ENCODE measurements around the gene DIAPH3. TPM values are rescaled to one million over a fixed set of nuclear protein-coding genes. Genes with fewer than 3 reads are reported as not detected.

Gene DIAPH3
- total and polyA plus RNA-seq, 2 of the 8 experiments (the other 6 are each of a cell fraction or from before 2014, with no cell fraction given): 8.0 to 30.8 TPM

- Histone ChIP-seq H3K4ac (replicated peaks; ENCODE audit: insufficient read length, low read depth, low read length) (no peak overlapping the region), H2BK12ac (ENCODE audit: low read depth, low read length) (no peak overlapping the region), H3K4me2 (ENCODE audit: insufficient read depth in 1 of 2, low read depth in 2 of 2, low read length in 2 of 2) (no peak overlapping the region), H4K20me1 (replicated peaks in 1 of 2; ENCODE audit: control insufficient read depth in 1 of 2, insufficient read depth in 2 of 2, low read length in 2 of 2) (no peaks in the 10 kb centered on the region), H3K23me2 (ENCODE audit: low read depth, low read length) (no peaks in the 10 kb centered on the region), H2BK15ac (ENCODE audit: low read length) (no peak overlapping the region), H3K27ac (ENCODE audit: low read depth, low read length) (no peak overlapping the region), H3K79me1 (ENCODE audit: low read depth, low read length) (no peaks in the 10 kb centered on the region), H3K9me3 (ENCODE audit: insufficient read depth in 2 of 2, low read depth in 1 of 2, low read length in 1 of 2) (no peaks in the 10 kb centered on the region), H2AK5ac (ENCODE audit: low read depth, low read length) (no peak overlapping the region), H3K4me1 (replicated peaks in 1 of 4; ENCODE audit: control insufficient read depth in 3 of 4, insufficient read depth in 4 of 4, low read length in 3 of 4) (no peaks in the 10 kb centered on the region), H3K4me3 (ENCODE audit: extremely low read depth in 1 of 4, insufficient read depth in 2 of 4, low read depth in 3 of 4, low read length in 4 of 4) (no peak overlapping the region), H3K27me3 (replicated peaks in 1 of 4; ENCODE audit: control insufficient read depth in 3 of 4, extremely low read depth in 1 of 4, insufficient read depth in 3 of 4, low read length in 3 of 4) (no peaks in the 10 kb centered on the region), H3K79me2 (ENCODE audit: control insufficient read depth in 1 of 2, insufficient read depth in 2 of 2, low read length in 2 of 2) (no peaks in the 10 kb centered on the region), H3K9ac (replicated peaks in 1 of 4; ENCODE audit: extremely low read depth in 1 of 4, low read depth in 3 of 4, low read length in 3 of 4) (no peak overlapping the region), H3K18ac (ENCODE audit: extremely low read depth, low read length) (no peak overlapping the region), H4K8ac (ENCODE audit: extremely low read depth, insufficient read depth, low read length) (no peak overlapping the region), H4K5ac (ENCODE audit: insufficient read length, low read depth, low read length) (no peak overlapping the region), H3K36me3 (ENCODE audit: control insufficient read depth in 2 of 4, insufficient read depth in 4 of 4, low read length in 3 of 4) (no peaks in the 10 kb centered on the region), H2BK5ac (ENCODE audit: low read depth, low read length) (no peak overlapping the region), H2AFZ (ENCODE audit: low read length) (no peak overlapping the region), H2BK120ac (replicated peaks; ENCODE audit: low read depth, low read length) (no peak overlapping the region), H2BK20ac (ENCODE audit: low read length) (no peak overlapping the region), H3K14ac (ENCODE audit: insufficient read length) (no peak overlapping the region), H3K56ac (replicated peaks; ENCODE audit: insufficient read length, low read depth, low read length) (no peak overlapping the region), H4K91ac (replicated peaks; ENCODE audit: insufficient read length, low read length) (no peak overlapping the region), H3K23ac (ENCODE audit: insufficient read length) (no peak overlapping the region)
- no peak for DNase-seq (ENCODE audit: low read depth in 1 of 2, low spot score in 2 of 2)
- TF ChIP-seq SIRT6 (IDR thresholded peaks at IDR 0.05; ENCODE audit: low read length) (no peak), RAD21 (IDR thresholded peaks at IDR 0.05 in 1 of 2, conservative IDR thresholded peaks at IDR 0.05 in 1 of 2; ENCODE audit: low read depth in 2 of 2, low read length in 2 of 2) (no peak)
- 93% methylated on average over 6 of the region's 6 CpGs; no CpG with 5 or more reads in 1 of the 2 experiments for whole genome bisulfite sequencing, 2 experiments (ENCODE audit: extremely low coverage in 1 of 2, insufficient coverage in 1 of 2, insufficient read length in 1 of 2, insufficient replicate concordance in 2 of 2, low coverage in 1 of 2, low lambda C conversion rate in 2 of 2, missing lambda C conversion rate in 1 of 2)
- POLR2A ChIA-PET (ENCODE audit: partially characterized antibody): no interaction called here
- FAIRE-seq: no peak
- CTCF ChIA-PET (ENCODE audit: partially characterized antibody): no interaction called here
These were observed 144.4 kb downstream of the DIAPH3 start for GRCh38 chr13:60019119-60019993.

Measured in H1 (cell line).